Upper lobe of right lung (tissue), 1 donor: ENCODE measurements around the gene SLC39A9. TPM values are rescaled to one million over a fixed set of nuclear protein-coding genes. Genes with fewer than 3 reads are reported as not detected.
"Not testable (repeated sequence)": the region's sequence is repeated elsewhere in the genome, so short reads cannot be mapped to it uniquely, and the experiment has no call there.

ENCODE experiments used
- ATAC-seq: fragments of 200-7000 bp; cut with Tn5 transposase; one replicate; pipeline ENCODE4 v1.9.1; 2020; ENCODE audit warnings: mild to moderate bottlenecking, moderate library complexity
- DNase-seq: peaks from one replicate; pipeline ENCODE4 v3.0.0-alpha.2; 2020
- H3K27ac ChIP-seq: fragments of 200-600 bp; one replicate; pipeline ENCODE4 v1.8.0; 2022
- H3K27me3 ChIP-seq: fragments of 200-600 bp; one replicate; pipeline ENCODE4 v1.8.0; 2022; ENCODE audit warnings: mild to moderate bottlenecking
- H3K36me3 ChIP-seq: fragments of 200-600 bp; one replicate; pipeline ENCODE4 v1.8.0; 2022
- H3K4me1 ChIP-seq: fragments of 200-600 bp; one replicate; pipeline ENCODE4 v1.8.0; 2022
- H3K4me3 ChIP-seq: fragments of 200-600 bp; one replicate; pipeline ENCODE4 v1.8.0; 2022; ENCODE audit warnings: mild to moderate bottlenecking
- H3K9me3 ChIP-seq: fragments of 200-600 bp; one replicate; pipeline ENCODE4 v1.8.0; 2022
- intact Hi-C: fragments of 100-400 bp; cut with DNase I; formaldehyde crosslinking; loops from one replicate; pipeline ENCODE4 v1.11.0; 2022
- total RNA-seq: library from RNA; stranded (reverse); fragmentation: NEBNext Ultra II Directional; extraction: Animal tissue kit (Norgen Biotek cat#: 25700); gene quantifications from one replicate; pipeline ENCODE4 v1.2.1, GENCODE V29; 2021
- TF ChIP-seq, protein P1 (sequence below): fragments of 200-600 bp; IDR thresholded peaks from one replicate; pipeline ENCODE4 v1.8.0; 2022; ENCODE audit warnings: antibody characterized with exemption
- donor health status: DM: no; HTN: yes; CAD: no; lungs with severe emphysema.

Gene SLC39A9
- total RNA-seq, 1 donor from 2014 or later = 55.6 TPM

DNA sequence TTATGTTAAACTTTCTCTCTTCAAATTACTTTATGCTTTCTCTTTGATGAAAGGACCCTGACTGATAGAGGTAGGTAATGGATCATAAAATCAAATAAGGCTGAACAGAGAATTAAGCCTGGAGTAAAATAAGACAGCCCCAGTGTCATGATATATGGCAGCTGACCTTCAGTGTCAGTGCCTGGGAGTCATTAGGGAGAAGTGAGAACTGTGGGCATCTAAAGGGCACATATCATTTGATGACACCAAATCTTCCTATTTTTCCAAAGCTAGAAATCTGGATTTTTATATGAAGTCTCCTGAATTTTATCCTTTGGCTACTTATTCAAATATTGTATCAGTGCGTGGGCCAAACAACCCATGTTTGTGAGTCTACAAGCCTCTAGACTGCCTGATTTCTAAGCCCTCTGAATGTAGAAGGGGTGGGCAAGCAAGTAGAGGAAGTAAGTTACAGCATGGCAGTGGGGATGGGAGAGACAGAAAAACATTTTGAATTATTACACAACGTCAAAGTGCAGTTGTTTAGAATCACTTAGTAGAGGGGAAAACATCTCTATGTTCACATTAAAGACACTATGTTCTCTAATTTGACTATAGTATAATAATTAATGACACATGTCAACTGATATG is 10.0 kb downstream of the SLC39A9 start:
- intact Hi-C loops = no loop called here
- Histone ChIP-seq H3K27ac (no peak overlapping the region), H3K4me3 (no peak overlapping the region), H3K27me3 (no peaks in the 10 kb centered on the region), H3K36me3 (no peaks in the 10 kb centered on the region), H3K4me1 (no peaks in the 10 kb centered on the region), H3K9me3 (no peaks in the 10 kb centered on the region)
- ATAC-seq (no peak), DNase-seq (no peak)
- TF ChIP-seq, protein P1, sequence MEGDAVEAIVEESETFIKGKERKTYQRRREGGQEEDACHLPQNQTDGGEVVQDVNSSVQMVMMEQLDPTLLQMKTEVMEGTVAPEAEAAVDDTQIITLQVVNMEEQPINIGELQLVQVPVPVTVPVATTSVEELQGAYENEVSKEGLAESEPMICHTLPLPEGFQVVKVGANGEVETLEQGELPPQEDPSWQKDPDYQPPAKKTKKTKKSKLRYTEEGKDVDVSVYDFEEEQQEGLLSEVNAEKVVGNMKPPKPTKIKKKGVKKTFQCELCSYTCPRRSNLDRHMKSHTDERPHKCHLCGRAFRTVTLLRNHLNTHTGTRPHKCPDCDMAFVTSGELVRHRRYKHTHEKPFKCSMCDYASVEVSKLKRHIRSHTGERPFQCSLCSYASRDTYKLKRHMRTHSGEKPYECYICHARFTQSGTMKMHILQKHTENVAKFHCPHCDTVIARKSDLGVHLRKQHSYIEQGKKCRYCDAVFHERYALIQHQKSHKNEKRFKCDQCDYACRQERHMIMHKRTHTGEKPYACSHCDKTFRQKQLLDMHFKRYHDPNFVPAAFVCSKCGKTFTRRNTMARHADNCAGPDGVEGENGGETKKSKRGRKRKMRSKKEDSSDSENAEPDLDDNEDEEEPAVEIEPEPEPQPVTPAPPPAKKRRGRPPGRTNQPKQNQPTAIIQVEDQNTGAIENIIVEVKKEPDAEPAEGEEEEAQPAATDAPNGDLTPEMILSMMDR = no peak

DNA sequence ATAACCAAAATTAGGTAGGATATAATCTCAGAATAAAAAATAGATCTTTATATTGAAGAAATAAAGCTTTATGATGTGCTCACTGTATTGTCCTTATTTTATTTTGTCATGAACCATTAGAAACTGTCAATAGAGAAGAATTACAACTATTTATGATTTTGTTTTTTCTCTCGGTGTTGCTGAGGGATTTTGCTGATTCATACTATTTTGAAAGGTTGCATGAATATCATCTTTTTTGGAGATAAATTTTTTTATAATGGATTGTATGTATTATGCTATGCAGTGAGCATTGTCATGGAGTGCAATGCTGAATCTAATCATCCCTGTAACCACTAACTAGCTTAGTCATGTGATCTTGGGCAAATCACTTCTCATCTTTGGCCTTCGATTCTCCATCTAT is 15.0 kb downstream of the SLC39A9 start:
- Histone ChIP-seq H3K27ac (no peak overlapping the region), H3K4me1 (no peaks in the 10 kb centered on the region), H3K27me3 (no peaks in the 10 kb centered on the region), H3K36me3 (no peaks in the 10 kb centered on the region), H3K9me3 (no peaks in the 10 kb centered on the region), H3K4me3 (no peak overlapping the region)
- DNase-seq (no peak), ATAC-seq (no peak)
- intact Hi-C loops = no loop called here
- TF ChIP-seq, protein P1 = no peak

DNA sequence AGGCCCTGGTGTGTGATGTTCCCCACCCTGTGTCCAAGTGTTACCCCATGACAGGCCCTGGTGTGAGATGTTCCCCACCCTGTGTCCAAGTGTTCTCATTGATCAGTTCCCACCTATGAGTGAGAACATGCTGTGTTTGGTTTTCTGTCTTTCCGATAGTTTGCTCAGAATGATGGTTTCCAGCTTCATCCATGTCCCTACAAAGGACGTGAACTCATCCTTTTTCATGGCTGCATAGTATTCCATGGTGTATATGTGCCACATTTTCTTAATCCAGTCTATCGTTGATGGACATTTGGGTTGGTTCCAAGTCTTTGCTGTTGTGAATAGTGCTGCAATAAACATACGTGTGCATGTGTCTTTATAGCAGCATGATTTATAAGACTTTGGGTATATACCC is 17.6 kb downstream of the SLC39A9 start:
- H3K36me3 ChIP-seq, H3K9me3 ChIP-seq, H3K4me3 ChIP-seq, DNase-seq, intact Hi-C loops, H3K27me3 ChIP-seq, ATAC-seq, H3K27ac ChIP-seq, H3K4me1 ChIP-seq: not testable (repeated sequence)

DNA sequence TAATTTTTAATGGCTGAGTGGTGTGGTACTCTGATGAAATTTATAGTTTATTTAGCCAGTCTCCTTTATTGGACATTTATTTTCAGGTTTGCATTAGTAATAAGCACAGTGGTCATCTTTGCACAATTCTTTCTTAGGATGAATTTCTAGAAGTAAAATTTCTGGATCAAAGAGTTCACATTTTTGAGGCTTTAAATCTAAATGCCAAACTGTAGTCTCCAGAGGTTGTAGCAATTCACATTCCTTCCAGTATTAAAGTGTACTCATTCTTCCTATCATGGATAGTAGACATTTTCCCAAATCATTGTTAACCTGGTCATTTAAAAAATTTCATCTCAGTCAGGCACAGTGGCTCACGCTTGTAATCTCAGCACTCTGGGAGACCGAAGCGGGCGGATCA is 24.8 kb downstream of the SLC39A9 start:
- Histone ChIP-seq H3K4me1 (no peaks in the 10 kb centered on the region), H3K27me3 (no peaks in the 10 kb centered on the region), H3K9me3 (no peaks in the 10 kb centered on the region), H3K27ac (no peak overlapping the region), H3K4me3 (no peak overlapping the region), H3K36me3 (peaks cover 32% of the 10 kb centered on the region)
- no peak for DNase-seq
- no peak for ATAC-seq
- TF ChIP-seq, protein P1 = no peak
- intact Hi-C loops = no loop called here

DNA sequence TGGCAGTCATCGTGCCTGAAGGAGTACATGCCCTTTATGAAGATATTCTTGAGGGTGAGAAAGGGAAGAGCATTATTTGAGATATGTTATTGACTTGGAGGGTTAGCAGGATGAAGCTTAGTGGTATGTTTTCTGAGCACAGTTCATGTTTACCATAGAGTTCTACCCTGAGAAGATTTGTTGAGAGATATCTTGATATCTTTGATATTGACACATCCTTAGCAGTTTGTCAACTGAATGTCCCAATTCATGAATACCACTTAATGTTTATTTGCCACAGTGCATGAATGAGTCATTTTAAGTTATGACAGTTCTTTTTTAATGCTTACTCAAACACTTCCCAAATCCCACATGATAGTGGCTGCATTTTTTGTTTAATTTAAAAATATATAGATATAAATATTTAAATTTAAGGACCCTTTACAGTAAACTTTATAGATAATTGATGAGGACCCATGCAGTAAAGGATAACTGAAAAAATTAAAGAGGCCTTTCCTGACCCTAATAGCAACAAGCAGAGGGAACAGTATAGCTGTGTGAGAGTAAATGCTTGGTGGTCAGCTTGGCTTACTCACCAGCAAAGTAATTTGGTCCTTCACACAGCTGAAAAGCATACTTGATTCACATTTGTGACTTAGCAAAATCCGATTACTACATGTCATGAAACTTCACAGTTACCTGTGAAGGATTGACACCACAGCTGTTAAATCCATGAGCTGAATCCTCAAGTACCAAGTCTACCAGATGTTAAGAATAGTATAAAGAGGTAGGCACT is 25.8 kb downstream of the SLC39A9 start:
- no peak overlapping the region for H3K27ac ChIP-seq
- intact Hi-C loops = no loop called here
- H3K9me3 ChIP-seq = no peaks in the 10 kb centered on the region
- no peak for ATAC-seq
- no peaks in the 10 kb centered on the region for H3K4me1 ChIP-seq
- TF ChIP-seq, protein P1 = no peak
- H3K4me3 ChIP-seq = no peak overlapping the region
- no peaks in the 10 kb centered on the region for H3K27me3 ChIP-seq
- H3K36me3 ChIP-seq = peaks cover 32% of the 10 kb centered on the region
- DNase-seq = no peak

DNA sequence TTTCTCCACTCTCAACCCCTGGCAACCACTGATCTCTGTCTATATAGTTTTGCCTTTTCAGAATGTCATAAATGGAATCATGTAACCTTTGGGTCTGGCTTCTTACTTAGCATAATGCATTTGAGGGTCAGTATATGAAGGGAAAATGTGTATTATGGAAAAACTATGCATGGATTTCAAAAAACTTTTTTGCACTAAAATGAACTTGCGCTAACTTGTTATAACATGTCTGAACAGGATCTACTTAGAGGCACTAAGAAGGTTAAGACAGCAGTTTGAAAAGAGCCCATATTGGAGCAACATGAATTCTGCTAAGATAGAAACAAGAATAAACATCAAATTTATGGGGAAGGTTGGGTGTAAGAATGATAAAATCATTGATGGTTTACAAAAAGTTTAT is 29.1 kb downstream of the SLC39A9 start:
- H3K9me3 ChIP-seq = no peaks in the 10 kb centered on the region
- no peak overlapping the region for H3K4me3 ChIP-seq
- no peak for ATAC-seq
- intact Hi-C loops = no loop called here
- no peaks in the 10 kb centered on the region for H3K4me1 ChIP-seq
- TF ChIP-seq, protein P1 = no peak
- H3K36me3 ChIP-seq = peaks cover 32% of the 10 kb centered on the region
- no peak for DNase-seq
- H3K27ac ChIP-seq = no peak overlapping the region
- H3K27me3 ChIP-seq = no peaks in the 10 kb centered on the region
